Kidney (tissue), 14 donors: ENCODE results near the gene DDIT3. TPM values are rescaled to one million over a fixed set of nuclear protein-coding genes. Genes with fewer than 3 reads are reported as not detected.

Source experiments
- DNase-seq, 5 donors: peaks; one replicate each; pipeline ENCODE4 v3.0.0-alpha.2; 2013 to 2020
- FAIRE-seq: peaks from 2 replicates; lab custom pipeline; 2012; peaks lifted over from hg19 to GRCh38; lab: Jason Lieb, UNC
- H3K27ac ChIP-seq, 2 donors: one replicate each; pipeline ENCODE4 v1.7.0; 2013; ENCODE audit warnings: low read depth in 2 of 2, low read length in 2 of 2, inconsistent platforms in 1 of 2
- H3K27me3 ChIP-seq: one replicate; pipeline ENCODE4 v1.7.1; 2013; ENCODE audit warnings: low read length, inconsistent platforms; ENCODE audit not compliant: control insufficient read depth, insufficient read depth
- H3K36me3 ChIP-seq, 3 donors: one replicate each; pipeline versions ENCODE4 v1.7.0 to v1.7.1; 2013; ENCODE audit warnings: low read length in 3 of 3, control low read depth in 1 of 3, inconsistent platforms in 1 of 3; ENCODE audit not compliant: insufficient read depth in 3 of 3, control insufficient read depth in 2 of 3
- H3K4me1 ChIP-seq, 3 donors: one replicate each; pipeline versions ENCODE4 v1.7.0 to v1.7.1; 2013; ENCODE audit warnings: low read length in 3 of 3, inconsistent platforms in 1 of 3, low read depth in 1 of 3; ENCODE audit not compliant: control insufficient read depth in 2 of 3, insufficient read depth in 2 of 3
- H3K4me3 ChIP-seq, 3 donors: one replicate each; pipeline versions ENCODE4 v1.7.0 to v1.8.1; 2013; ENCODE audit warnings: low read length in 3 of 3, control low read depth in 1 of 3, inconsistent platforms in 1 of 3
- H3K9ac ChIP-seq, 3 donors: one replicate each; pipeline versions ENCODE4 v1.7.0 to v1.7.1; 2013; ENCODE audit warnings: low read length in 3 of 3, control low read depth in 1 of 3, inconsistent platforms in 1 of 3
- H3K9me3 ChIP-seq, 3 donors: one replicate each; pipeline versions ENCODE4 v1.7.0 to v1.7.1; 2013; ENCODE audit warnings: low read length in 3 of 3, control low read depth in 1 of 3, inconsistent platforms in 1 of 3; ENCODE audit not compliant: control insufficient read depth in 2 of 3, insufficient read depth in 1 of 3
- intact Hi-C: fragments of 100-400 bp; cut with DNase I; formaldehyde crosslinking; loops from one replicate; pipeline ENCODE4 v1.11.1; 2022
- polyA plus RNA-seq: library from polyadenylated mRNA; stranded (reverse); fragments of 350-450 nt; fragmentation: Illumina TruSeq; extraction: RNeasy Lipid Tissue Mini Kit (QIAGEN cat#74804); gene quantifications from one replicate; pipeline ENCODE4 v1.2.3, GENCODE V29; 2014; ENCODE audit warnings: low read depth, low replicate concordance; ENCODE audit not compliant: insufficient read depth
- total RNA-seq: library from RNA; stranded (reverse); fragmentation: NEBNext Ultra II Directional; extraction: Animal tissue kit (Norgen Biotek cat#: 25700); gene quantifications from one replicate; pipeline ENCODE4 v1.2.1, GENCODE V29; 2021
- TF ChIP-seq, protein P1 (sequence below): IDR thresholded peaks from 3 replicates; pipeline ENCODE4 v1.5.1; 2012; ENCODE audit warnings: mild to moderate bottlenecking, moderate library complexity, borderline replicate concordance; ENCODE audit not compliant: insufficient read depth; ENCODE audit errors: extremely low read depth
- donor health status: control.
- donor health status: control.
- donor health status: control.
- donor health status: control.
- donor health status: control.
- donor health status: DM: yes; HTN: yes; CAD: no.
- donor health status: Normal renal cell carcinoma (clear cell type).

Gene DDIT3
- total and polyA plus RNA-seq, 2 donors from 2014 or later, result 34.1 to 83.1 TPM

GRCh38 chr12:57485695-57486094 is 34.6 kb downstream of the DDIT3 start:
- FAIRE-seq (no peak), DNase-seq (no peak)
- TF ChIP-seq, protein P1, sequence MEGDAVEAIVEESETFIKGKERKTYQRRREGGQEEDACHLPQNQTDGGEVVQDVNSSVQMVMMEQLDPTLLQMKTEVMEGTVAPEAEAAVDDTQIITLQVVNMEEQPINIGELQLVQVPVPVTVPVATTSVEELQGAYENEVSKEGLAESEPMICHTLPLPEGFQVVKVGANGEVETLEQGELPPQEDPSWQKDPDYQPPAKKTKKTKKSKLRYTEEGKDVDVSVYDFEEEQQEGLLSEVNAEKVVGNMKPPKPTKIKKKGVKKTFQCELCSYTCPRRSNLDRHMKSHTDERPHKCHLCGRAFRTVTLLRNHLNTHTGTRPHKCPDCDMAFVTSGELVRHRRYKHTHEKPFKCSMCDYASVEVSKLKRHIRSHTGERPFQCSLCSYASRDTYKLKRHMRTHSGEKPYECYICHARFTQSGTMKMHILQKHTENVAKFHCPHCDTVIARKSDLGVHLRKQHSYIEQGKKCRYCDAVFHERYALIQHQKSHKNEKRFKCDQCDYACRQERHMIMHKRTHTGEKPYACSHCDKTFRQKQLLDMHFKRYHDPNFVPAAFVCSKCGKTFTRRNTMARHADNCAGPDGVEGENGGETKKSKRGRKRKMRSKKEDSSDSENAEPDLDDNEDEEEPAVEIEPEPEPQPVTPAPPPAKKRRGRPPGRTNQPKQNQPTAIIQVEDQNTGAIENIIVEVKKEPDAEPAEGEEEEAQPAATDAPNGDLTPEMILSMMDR, result no peak
- Histone ChIP-seq H3K9ac (no peak overlapping the region), H3K4me3 (no peak overlapping the region), H3K9me3 (no peaks in the 10 kb centered on the region), H3K36me3 (peaks cover 5 to 12% (median 6%) of the 10 kb centered on the region in 3 donors), H3K27ac (no peak overlapping the region), H3K27me3 (no peaks in the 10 kb centered on the region), H3K4me1 (peaks cover 0 to 10% (median 0%) of the 10 kb centered on the region in 3 donors)
- intact Hi-C loops, result no loop called here

DNA sequence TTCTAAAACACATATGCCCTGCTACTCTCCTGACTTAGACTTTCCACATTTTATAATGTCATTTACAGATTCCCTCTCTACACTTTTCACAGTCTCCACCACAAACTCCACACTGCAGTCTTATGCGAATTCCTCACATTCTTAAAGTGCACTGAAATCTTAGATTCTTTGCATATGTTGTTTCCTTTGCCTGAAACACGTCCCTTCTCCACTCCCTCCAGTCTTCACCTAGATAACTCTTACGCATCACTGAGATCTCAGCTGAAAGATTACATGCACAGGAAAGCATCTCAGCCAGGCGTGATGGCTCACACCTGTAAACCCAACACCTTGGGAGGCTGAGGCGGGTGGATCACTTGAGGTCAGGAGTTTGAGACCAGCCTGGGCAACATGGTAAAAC is 36.8 kb downstream of the DDIT3 start:
- H3K9me3 ChIP-seq, result no peaks in the 10 kb centered on the region
- H3K9ac ChIP-seq, result no peak overlapping the region
- peak in 1 of 5 donors; percentile 34 for DNase-seq
- H3K36me3 ChIP-seq, result no peaks in the 10 kb centered on the region
- no peak overlapping the region for H3K4me3 ChIP-seq
- H3K27me3 ChIP-seq, result no peaks in the 10 kb centered on the region
- intact Hi-C loops, result no loop called here
- H3K27ac ChIP-seq, result no peak overlapping the region
- peaks cover 0 to 4% (median 0%) of the 10 kb centered on the region in 3 donors for H3K4me1 ChIP-seq
- TF ChIP-seq, protein P1, result no peak
- FAIRE-seq, result no peak

DNA sequence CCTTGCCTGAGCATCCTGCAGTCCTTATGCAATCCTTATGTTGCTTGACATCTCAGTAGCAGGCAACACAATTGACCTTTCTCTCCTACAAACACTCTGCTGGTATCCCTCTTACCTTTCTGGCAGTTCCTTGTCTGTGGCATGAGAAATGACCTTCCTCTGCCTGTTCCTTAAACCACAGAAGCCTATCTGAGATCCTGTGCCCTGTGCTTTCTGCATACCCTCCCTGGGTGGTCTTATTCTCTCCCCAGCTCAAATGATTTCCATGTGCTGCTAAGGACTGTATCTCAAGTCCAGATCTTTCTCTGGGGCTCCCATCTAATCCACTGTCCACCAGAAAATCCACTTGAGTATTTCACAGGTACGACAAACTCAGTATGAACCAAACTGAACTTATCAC is 38.6 kb downstream of the DDIT3 start:
- Histone ChIP-seq H3K27ac (no peak overlapping the region), H3K27me3 (peaks cover 5% of the 10 kb centered on the region), H3K9ac (no peak overlapping the region), H3K4me1 (peaks cover 0 to 3% (median 0%) of the 10 kb centered on the region in 3 donors), H3K4me3 (no peak overlapping the region), H3K9me3 (no peaks in the 10 kb centered on the region), H3K36me3 (no peaks in the 10 kb centered on the region)
- DNase-seq (no peak), FAIRE-seq (no peak)
- TF ChIP-seq, protein P1, result no peak
- intact Hi-C loops, result no loop called here

DNA sequence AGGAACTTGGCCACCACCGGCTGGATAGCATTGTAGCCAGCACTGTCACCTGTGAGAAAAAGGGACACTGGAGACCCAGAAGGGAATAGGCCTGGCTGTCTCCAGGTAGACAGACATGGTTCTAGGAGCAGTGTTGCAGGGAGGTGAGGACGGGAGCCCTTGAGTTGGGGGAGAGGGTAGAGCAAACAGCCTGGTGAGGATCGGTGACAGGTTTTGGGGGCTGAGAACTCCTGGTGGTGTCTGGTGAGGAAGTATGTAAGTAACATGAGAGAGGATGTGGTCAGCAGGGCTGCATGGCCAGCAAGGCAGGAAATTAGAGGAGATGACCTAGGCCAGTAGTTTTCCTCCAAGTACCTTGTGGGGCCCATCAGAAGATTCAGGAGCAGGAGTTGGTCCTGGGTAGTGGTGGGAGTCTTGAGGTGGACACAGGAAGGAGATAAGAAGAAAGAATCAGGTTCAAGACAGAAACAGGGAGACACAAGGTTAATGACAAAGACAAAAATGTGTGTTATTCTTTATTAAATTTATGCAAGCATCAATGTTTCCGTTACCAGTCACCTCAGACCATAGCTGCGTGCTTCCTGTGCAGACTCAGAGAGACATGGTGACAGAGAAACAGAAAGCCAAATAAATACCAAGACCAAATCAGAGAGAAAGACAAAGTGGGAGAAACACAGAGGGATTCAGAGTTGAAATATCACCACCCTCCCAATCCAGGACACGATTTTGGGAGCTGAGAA is 40.8 kb downstream of the DDIT3 start, which contains the start of gene ARHGAP9:
Gene ARHGAP9 (minus strand): TSS at position 491 of the 740 bp plus-strand sequence. CDS start 460 bp downstream, at position 31.
- intact Hi-C loops, result no loop called here
- Histone ChIP-seq H3K4me3 (no peak within 1 kb of the TSS), H3K36me3 (no peaks in the 10 kb centered on the region), H3K4me1 (peaks cover 0 to 18% (median 0%) of the 10 kb centered on the region in 3 donors), H3K9me3 (no peaks in the 10 kb centered on the region), H3K9ac (no peak within 1 kb of the TSS), H3K27ac (peak within 1 kb of the TSS in 1 of 2 donors; percentile 60), H3K27me3 (peaks cover 16% of the 10 kb centered on the region)
- TF ChIP-seq, protein P1, result no peak
- FAIRE-seq, result no peak
- no peak for DNase-seq
